GM20000 (cell line): ENCODE results near the gene G3BP1.
A peak's percentile ranks its signal among the peaks of the same experiment; 100 is the strongest.

ENCODE experiments used
- DNase-seq: peaks from one replicate; pipeline ENCODE4 v3.0.0; 2012; ENCODE audit warnings: low spot score
- TF ChIP-seq, protein P1 (sequence below): IDR thresholded peaks from 2 replicates; pipeline ENCODE4 v1.5.1; 2012; ENCODE audit warnings: mild to moderate bottlenecking, control low read depth; ENCODE audit errors: extremely low read depth, missing control alignments

Gene G3BP1

GRCh38 chr5:151770383-151771258 lies 1.1 kb upstream of the G3BP1 start:
- TF ChIP-seq, protein P1, sequence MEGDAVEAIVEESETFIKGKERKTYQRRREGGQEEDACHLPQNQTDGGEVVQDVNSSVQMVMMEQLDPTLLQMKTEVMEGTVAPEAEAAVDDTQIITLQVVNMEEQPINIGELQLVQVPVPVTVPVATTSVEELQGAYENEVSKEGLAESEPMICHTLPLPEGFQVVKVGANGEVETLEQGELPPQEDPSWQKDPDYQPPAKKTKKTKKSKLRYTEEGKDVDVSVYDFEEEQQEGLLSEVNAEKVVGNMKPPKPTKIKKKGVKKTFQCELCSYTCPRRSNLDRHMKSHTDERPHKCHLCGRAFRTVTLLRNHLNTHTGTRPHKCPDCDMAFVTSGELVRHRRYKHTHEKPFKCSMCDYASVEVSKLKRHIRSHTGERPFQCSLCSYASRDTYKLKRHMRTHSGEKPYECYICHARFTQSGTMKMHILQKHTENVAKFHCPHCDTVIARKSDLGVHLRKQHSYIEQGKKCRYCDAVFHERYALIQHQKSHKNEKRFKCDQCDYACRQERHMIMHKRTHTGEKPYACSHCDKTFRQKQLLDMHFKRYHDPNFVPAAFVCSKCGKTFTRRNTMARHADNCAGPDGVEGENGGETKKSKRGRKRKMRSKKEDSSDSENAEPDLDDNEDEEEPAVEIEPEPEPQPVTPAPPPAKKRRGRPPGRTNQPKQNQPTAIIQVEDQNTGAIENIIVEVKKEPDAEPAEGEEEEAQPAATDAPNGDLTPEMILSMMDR, result no peak
- peak; percentile 61 for DNase-seq

DNA sequence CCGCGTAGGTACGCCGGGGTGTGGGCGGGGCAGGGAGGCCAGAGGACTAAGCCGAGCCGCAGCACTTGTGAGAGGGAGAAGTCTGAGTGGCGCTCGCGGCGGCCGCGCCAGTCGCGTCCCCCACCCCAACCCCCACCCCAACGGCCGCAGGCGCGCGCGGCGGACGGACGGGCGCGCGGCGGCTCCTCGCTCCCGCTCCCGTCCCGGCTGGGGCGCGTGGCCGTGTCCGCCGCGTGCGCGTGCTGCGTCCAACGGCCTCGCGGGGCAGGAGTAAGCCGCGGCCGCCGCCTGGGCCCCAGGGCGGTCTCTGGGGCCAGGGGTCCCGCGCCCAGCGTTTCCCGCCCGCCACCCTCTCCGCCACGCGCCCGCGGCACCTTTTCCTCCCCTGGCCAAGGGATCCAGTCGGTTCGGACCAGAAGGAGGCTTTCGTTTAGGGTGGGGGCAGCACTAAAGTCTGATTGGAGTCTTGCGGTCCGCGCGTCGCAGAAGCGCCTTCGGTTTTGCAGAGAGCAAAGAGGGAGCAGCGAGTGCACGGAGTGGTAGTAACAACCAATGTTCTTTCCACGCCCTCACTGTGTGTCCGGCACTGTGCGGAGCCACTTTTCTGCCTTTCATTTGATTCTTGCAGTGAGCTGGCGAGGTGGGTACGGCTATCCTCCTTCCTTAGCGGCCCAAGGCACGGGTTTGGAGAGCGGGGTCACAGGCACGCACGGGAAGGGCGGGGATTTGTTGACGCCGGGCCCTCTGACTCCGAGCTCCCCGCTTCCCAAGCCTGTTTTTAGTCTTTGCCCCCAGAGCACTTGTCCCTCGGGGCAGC lies 483 bp downstream of the G3BP1 start:
- TF ChIP-seq, protein P1, result no peak
- peak; percentile 33 for DNase-seq

GRCh38 chr5:151772846-151773561 lies 1.2 kb downstream of the G3BP1 start:
- no peak for DNase-seq
- TF ChIP-seq, protein P1, result no peak

- no peak for DNase-seq
- TF ChIP-seq, protein P1, result no peak
Measured at GRCh38 chr5:151773951-151774350, 2.2 kb downstream of the G3BP1 start.

DNA sequence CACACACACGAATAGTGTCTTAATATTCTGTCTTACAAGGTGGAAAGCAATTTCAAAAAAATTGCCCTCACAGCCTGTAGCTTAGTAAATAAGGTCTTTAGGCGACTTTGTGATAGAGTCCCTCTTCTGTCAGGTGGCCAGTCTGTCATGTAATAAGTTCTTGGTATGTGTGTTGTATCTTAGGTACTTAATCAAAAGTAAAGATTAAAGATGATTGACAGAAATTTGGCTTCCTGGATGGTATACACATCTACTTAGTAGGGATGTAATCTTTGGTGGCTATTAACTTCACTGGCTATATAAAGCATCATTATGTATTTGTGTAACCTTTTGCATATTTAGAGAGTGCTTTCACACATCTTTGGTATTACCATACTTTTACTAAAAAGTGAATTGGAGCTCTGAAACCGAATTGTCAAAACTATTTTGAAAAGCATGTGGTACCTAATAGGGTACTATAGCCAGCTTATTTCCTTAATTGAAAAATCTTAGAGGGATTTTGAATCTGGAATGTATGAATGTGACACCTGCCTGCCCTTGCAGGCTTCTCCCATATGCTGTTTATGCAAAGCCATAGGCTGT lies 3.4 kb downstream of the G3BP1 start:
- TF ChIP-seq, protein P1, result no peak
- DNase-seq, result no peak

- TF ChIP-seq, protein P1, result no peak
Measured at GRCh38 chr5:151779531-151780125, 7.9 kb downstream of the G3BP1 start.

More at GRCh38 chr5:151779531-151780125, 7.9 kb downstream of the G3BP1 start:
- no peak for DNase-seq
